ENCODE results near the gene ASMTL.

DNA sequence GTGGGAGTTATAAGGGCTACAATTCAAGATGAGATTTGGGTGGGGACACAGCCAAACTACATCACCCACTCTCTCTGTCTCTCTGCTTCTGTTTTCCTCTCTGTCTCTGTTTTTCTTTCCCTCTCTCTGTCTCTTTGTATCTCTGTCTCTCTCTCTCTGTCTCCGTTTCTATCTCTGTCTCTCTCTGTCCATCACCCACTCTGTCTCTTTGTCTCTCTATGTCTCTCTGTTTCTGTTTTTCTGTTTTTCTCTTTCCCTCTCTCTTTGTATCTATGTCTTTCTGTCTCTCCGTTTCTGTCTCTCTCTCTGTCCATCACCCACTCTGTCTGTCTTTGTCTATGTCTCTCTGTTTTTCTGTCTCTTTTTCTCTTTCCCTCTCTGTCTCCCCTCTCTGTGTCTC lies 90.8 kb downstream of the ASMTL start:
- TF ChIP-seq, protein P1, sequence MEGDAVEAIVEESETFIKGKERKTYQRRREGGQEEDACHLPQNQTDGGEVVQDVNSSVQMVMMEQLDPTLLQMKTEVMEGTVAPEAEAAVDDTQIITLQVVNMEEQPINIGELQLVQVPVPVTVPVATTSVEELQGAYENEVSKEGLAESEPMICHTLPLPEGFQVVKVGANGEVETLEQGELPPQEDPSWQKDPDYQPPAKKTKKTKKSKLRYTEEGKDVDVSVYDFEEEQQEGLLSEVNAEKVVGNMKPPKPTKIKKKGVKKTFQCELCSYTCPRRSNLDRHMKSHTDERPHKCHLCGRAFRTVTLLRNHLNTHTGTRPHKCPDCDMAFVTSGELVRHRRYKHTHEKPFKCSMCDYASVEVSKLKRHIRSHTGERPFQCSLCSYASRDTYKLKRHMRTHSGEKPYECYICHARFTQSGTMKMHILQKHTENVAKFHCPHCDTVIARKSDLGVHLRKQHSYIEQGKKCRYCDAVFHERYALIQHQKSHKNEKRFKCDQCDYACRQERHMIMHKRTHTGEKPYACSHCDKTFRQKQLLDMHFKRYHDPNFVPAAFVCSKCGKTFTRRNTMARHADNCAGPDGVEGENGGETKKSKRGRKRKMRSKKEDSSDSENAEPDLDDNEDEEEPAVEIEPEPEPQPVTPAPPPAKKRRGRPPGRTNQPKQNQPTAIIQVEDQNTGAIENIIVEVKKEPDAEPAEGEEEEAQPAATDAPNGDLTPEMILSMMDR (IDR thresholded peaks at IDR 0.05) = no peak
- TF ChIP-seq POLR2A (IDR thresholded peaks at IDR 0.05) = no peak

Measured in right lobe of liver (tissue), 4 donors.